Measurements from ENCODE around the gene GRM7. TPM values are rescaled to one million over a fixed set of nuclear protein-coding genes. Genes with fewer than 3 reads are reported as not detected.

The GRM7 gene
- total RNA-seq, 1 experiment from 2014 or later = not detected

DNA sequence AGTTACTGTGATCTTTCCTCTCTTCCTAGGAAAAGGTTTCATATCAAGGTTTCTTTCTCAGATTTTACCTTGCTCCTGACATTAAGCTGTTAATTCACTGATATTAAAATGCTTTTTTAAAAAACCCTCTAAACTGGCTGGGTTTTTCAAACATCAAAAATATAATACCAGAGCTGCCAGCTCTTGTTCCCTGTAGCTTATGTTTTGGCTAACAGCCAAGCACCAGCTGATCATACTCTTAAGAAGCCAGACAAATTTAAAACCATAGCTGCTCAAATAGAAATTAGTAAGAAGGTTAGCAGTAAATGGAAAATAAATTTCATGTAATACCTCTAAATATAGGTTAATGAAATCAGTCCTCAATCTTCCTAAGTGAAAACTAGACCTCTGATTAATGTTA is 657.5 kb downstream of the GRM7 start:
- no peak for DNase-seq
- CTCF ChIA-PET = no interaction called here

DNA sequence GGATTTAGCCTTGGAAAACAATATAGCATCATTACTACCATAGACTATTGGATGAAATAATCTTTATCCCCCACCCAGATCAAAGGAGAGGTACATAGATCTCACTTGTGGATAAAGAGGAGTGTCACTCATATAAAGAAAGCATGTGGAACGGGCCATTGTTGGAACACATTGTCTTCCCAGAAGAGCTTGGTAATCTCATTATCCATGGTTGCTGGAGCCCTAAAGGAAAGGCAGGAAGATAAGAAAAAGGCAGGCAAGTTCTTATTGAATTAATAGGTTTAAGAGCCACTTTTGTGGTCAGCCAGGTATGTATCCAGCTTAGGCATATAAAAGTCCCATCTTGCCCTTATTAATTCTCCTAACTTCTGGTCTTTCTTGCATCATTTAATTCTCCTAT is 659.1 kb downstream of the GRM7 start:
- H3F3A ChIP-seq (ENCODE audit: low read length, unreplicated experiment) = no peaks in the 10 kb centered on the region
- no peaks in the 10 kb centered on the region for H3K9me2 ChIP-seq (replicated peaks; ENCODE audit: low read length)
- no peaks in the 10 kb centered on the region for H3K27me3 ChIP-seq (ENCODE audit: low read length)
- TF ChIP-seq EZH2phosphoT487 (IDR thresholded peaks at IDR 0.05; ENCODE audit: borderline replicate concordance, low read length) (no peak), EZH2 (IDR thresholded peaks at IDR 0.05; ENCODE audit: low read length, unreplicated experiment) (no peak)
- TF ChIP-seq, protein P1, sequence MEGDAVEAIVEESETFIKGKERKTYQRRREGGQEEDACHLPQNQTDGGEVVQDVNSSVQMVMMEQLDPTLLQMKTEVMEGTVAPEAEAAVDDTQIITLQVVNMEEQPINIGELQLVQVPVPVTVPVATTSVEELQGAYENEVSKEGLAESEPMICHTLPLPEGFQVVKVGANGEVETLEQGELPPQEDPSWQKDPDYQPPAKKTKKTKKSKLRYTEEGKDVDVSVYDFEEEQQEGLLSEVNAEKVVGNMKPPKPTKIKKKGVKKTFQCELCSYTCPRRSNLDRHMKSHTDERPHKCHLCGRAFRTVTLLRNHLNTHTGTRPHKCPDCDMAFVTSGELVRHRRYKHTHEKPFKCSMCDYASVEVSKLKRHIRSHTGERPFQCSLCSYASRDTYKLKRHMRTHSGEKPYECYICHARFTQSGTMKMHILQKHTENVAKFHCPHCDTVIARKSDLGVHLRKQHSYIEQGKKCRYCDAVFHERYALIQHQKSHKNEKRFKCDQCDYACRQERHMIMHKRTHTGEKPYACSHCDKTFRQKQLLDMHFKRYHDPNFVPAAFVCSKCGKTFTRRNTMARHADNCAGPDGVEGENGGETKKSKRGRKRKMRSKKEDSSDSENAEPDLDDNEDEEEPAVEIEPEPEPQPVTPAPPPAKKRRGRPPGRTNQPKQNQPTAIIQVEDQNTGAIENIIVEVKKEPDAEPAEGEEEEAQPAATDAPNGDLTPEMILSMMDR (conservative IDR thresholded peaks at IDR 0.05; ENCODE audit: low read depth, low read length) = no peak
- no peak overlapping the region for H3K4me2 ChIP-seq (ENCODE audit: low read length)
- no peak overlapping the region for H3K9ac ChIP-seq (ENCODE audit: low read length)
- ChIA-PET POLR2A (ENCODE audit: unreplicated experiment) (no interaction called here), CTCF (no interaction called here)
- intact Hi-C loops (cut with micrococcal nuclease) = no loop called here
- no peaks in the 10 kb centered on the region for H4K20me1 ChIP-seq (ENCODE audit: low read length)
- no peak for DNase-seq
- no peak overlapping the region for H2AFZ ChIP-seq (ENCODE audit: low read length)
- H3K4me3 ChIP-seq (ENCODE audit: low read length) = no peak overlapping the region
- H3K9me3 ChIP-seq (ENCODE audit: low read length) = peaks cover 24% of the 10 kb centered on the region
- no peaks in the 10 kb centered on the region for H3K79me2 ChIP-seq (ENCODE audit: low read length)
- H3K36me3 ChIP-seq (ENCODE audit: low read depth, low read length) = no peaks in the 10 kb centered on the region
- ATAC-seq = no peak
- H3K27ac ChIP-seq (ENCODE audit: low read length) = no peak overlapping the region
- no peaks in the 10 kb centered on the region for H3K4me1 ChIP-seq (ENCODE audit: insufficient read depth, low read length)
- BruUV-seq (replicated peaks) = no TSS peak

More for the DNA sequence above, 657.5 kb downstream of the GRM7 start:
- peaks cover 20% of the 10 kb centered on the region for H3K9me3 ChIP-seq (ENCODE audit: low read length)
- no peak for TF ChIP-seq EZH2phosphoT487 (IDR thresholded peaks at IDR 0.05; ENCODE audit: borderline replicate concordance, low read length)
- TF ChIP-seq EZH2 (IDR thresholded peaks at IDR 0.05; ENCODE audit: low read length, unreplicated experiment) = no peak
- TF ChIP-seq, protein P1 (conservative IDR thresholded peaks at IDR 0.05; ENCODE audit: low read depth, low read length) = no peak
- H3K9ac ChIP-seq (ENCODE audit: low read length) = no peak overlapping the region
- H2AFZ ChIP-seq (ENCODE audit: low read length) = no peak overlapping the region
- no peaks in the 10 kb centered on the region for H3K79me2 ChIP-seq (ENCODE audit: low read length)
- H3K27me3 ChIP-seq (ENCODE audit: low read length) = no peaks in the 10 kb centered on the region
- no peaks in the 10 kb centered on the region for H4K20me1 ChIP-seq (ENCODE audit: low read length)
- no peaks in the 10 kb centered on the region for H3K4me1 ChIP-seq (ENCODE audit: insufficient read depth, low read length)
- intact Hi-C loops (cut with micrococcal nuclease) = no loop called here
- no peak for ATAC-seq
- no peaks in the 10 kb centered on the region for H3K9me2 ChIP-seq (replicated peaks; ENCODE audit: low read length)
- H3K4me2 ChIP-seq (ENCODE audit: low read length) = no peak overlapping the region
- no peaks in the 10 kb centered on the region for H3F3A ChIP-seq (ENCODE audit: low read length, unreplicated experiment)
- no TSS peak for BruUV-seq (replicated peaks)
- POLR2A ChIA-PET (ENCODE audit: unreplicated experiment) = no interaction called here
- H3K36me3 ChIP-seq (ENCODE audit: low read depth, low read length) = no peaks in the 10 kb centered on the region
- no peak overlapping the region for H3K4me3 ChIP-seq (ENCODE audit: low read length)
- no peak overlapping the region for H3K27ac ChIP-seq (ENCODE audit: low read length)

DNA sequence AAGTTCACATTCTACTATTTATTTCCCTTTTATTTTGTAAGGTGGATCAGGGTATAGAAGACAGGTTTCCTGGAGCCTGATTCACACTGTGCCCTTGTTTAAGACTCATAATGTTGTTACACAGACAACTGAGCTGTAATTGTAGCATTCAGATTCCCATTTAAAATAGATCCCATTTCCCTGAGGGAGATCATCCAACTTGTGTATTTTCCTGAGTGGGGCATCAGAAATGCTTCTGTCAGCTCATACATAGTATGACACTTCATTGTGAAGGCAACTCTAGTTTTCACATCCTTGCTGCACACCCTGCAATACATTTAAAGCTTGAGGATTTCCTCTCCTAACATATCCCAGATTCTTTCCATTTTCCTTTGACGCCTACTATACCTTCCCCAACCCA is 659.7 kb downstream of the GRM7 start:
- H3K4me2 ChIP-seq (ENCODE audit: low read length) = no peak overlapping the region
- no TSS peak for BruUV-seq (replicated peaks)
- DNase-seq = no peak
- no peak overlapping the region for H3K4me3 ChIP-seq (ENCODE audit: low read length)
- no peaks in the 10 kb centered on the region for H3K36me3 ChIP-seq (ENCODE audit: low read depth, low read length)
- ChIA-PET CTCF (no interaction called here), POLR2A (ENCODE audit: unreplicated experiment) (no interaction called here)
- no peaks in the 10 kb centered on the region for H3K9me2 ChIP-seq (replicated peaks; ENCODE audit: low read length)
- intact Hi-C loops (cut with micrococcal nuclease) = no loop called here
- no peaks in the 10 kb centered on the region for H3F3A ChIP-seq (ENCODE audit: low read length, unreplicated experiment)
- H3K4me1 ChIP-seq (ENCODE audit: insufficient read depth, low read length) = no peaks in the 10 kb centered on the region
- no peaks in the 10 kb centered on the region for H4K20me1 ChIP-seq (ENCODE audit: low read length)
- peaks cover 27% of the 10 kb centered on the region for H3K9me3 ChIP-seq (ENCODE audit: low read length)
- no peak overlapping the region for H3K9ac ChIP-seq (ENCODE audit: low read length)
- no peak overlapping the region for H2AFZ ChIP-seq (ENCODE audit: low read length)
- no peaks in the 10 kb centered on the region for H3K27me3 ChIP-seq (ENCODE audit: low read length)
- no peak for ATAC-seq
- no peaks in the 10 kb centered on the region for H3K79me2 ChIP-seq (ENCODE audit: low read length)
- no peak overlapping the region for H3K27ac ChIP-seq (ENCODE audit: low read length)
- TF ChIP-seq EZH2phosphoT487 (IDR thresholded peaks at IDR 0.05; ENCODE audit: borderline replicate concordance, low read length) = no peak
- TF ChIP-seq, protein P1 (conservative IDR thresholded peaks at IDR 0.05; ENCODE audit: low read depth, low read length) = no peak
- no peak for TF ChIP-seq EZH2 (IDR thresholded peaks at IDR 0.05; ENCODE audit: low read length, unreplicated experiment)

Data from PC-3 (cell line).